ENCODE measurements around the gene MAEL. TPM values are rescaled to one million over a fixed set of nuclear protein-coding genes. Genes with fewer than 3 reads are reported as not detected.

The MAEL gene
- total RNA-seq, 1 experiment from 2014 or later = not detected

DNA sequence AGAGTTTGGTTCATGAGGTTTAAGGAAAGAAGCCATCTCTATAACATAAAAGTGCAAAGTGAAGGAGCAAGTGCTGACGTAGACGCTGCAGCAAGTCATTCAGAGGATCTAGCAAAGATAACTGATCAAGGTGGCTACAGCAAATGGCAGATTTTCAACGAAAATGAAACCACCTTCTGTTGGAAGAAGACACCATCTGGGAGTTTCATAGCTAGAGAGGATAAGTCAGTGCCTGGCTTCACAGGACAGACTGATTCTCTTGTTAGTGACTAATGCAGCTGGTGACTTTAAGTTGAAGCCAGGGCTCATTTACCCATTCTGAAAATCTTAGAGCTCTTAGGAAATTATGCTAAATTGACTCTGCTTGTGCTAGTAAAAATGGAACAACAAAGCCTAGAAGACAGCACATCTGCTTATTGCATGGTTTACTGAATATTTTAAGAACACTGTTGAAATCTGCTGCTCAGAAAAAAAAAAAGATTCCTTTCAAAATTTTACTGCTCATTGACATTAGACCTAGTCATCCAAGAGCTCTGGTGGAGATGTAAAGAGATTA lies 10.5 kb downstream of the MAEL start:
- no peak overlapping the region for H3K27ac ChIP-seq (ENCODE audit: insufficient read length, low read depth, low read length)
- no peak overlapping the region for H2BK5ac ChIP-seq (ENCODE audit: insufficient read length, low read length)
- H2BK15ac ChIP-seq (ENCODE audit: low read depth, low read length) = no peak overlapping the region
- H3K4ac ChIP-seq (ENCODE audit: low read depth, low read length) = no peak overlapping the region
- no peak overlapping the region for H3K4me3 Mint-ChIP-seq
- H2BK120ac ChIP-seq (ENCODE audit: low read depth, low read length, poor library complexity, severe bottlenecking) = no peak overlapping the region
- H3K23me2 ChIP-seq (ENCODE audit: insufficient read length, low read depth, low read length, poor library complexity, severe bottlenecking) = no peaks in the 10 kb centered on the region
- no peaks in the 10 kb centered on the region for H3K4me1 ChIP-seq (ENCODE audit: insufficient read depth, low read length)
- H2BK12ac ChIP-seq (ENCODE audit: insufficient read length, low read depth, low read length) = no peak overlapping the region
- H3K27me3 Mint-ChIP-seq (ENCODE audit: low read depth) = no peaks in the 10 kb centered on the region
- H3K9me3 ChIP-seq (ENCODE audit: control insufficient read depth, low read depth, low read length) = no peaks in the 10 kb centered on the region
- TF ChIP-seq, protein P1, sequence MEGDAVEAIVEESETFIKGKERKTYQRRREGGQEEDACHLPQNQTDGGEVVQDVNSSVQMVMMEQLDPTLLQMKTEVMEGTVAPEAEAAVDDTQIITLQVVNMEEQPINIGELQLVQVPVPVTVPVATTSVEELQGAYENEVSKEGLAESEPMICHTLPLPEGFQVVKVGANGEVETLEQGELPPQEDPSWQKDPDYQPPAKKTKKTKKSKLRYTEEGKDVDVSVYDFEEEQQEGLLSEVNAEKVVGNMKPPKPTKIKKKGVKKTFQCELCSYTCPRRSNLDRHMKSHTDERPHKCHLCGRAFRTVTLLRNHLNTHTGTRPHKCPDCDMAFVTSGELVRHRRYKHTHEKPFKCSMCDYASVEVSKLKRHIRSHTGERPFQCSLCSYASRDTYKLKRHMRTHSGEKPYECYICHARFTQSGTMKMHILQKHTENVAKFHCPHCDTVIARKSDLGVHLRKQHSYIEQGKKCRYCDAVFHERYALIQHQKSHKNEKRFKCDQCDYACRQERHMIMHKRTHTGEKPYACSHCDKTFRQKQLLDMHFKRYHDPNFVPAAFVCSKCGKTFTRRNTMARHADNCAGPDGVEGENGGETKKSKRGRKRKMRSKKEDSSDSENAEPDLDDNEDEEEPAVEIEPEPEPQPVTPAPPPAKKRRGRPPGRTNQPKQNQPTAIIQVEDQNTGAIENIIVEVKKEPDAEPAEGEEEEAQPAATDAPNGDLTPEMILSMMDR (conservative IDR thresholded peaks at IDR 0.05) = no peak
- H3K14ac ChIP-seq (ENCODE audit: insufficient read depth, low read length) = no peak overlapping the region
- H3K23ac ChIP-seq (ENCODE audit: insufficient read length, low read depth, low read length) = no peak overlapping the region
- H2AK5ac ChIP-seq (ENCODE audit: insufficient read length, low read length) = no peak overlapping the region
- no peak overlapping the region for H3K4me2 ChIP-seq (ENCODE audit: insufficient read depth, insufficient read length, low read length)
- H2AFZ ChIP-seq (ENCODE audit: low read length) = no peak overlapping the region
- no peak overlapping the region for H4K5ac ChIP-seq (ENCODE audit: insufficient read length, low read depth, low read length)
- H3K56ac ChIP-seq (ENCODE audit: insufficient read length, low read depth, low read length) = no peak overlapping the region
- WGBS (ENCODE audit: extremely low coverage, insufficient read length, low lambda C conversion rate) = no CpG with 5 or more reads among the region's 3 CpGs
- no peak overlapping the region for H4K91ac ChIP-seq (ENCODE audit: insufficient read length, low read depth, low read length)
- H2BK20ac ChIP-seq (ENCODE audit: low read depth, low read length, poor library complexity, severe bottlenecking) = no peak overlapping the region
- no peak overlapping the region for H3T11ph ChIP-seq (ENCODE audit: low read length)
- H3K79me1 ChIP-seq (ENCODE audit: insufficient read depth, low read depth, low read length, poor library complexity, severe bottlenecking) = no peaks in the 10 kb centered on the region
- H3K79me2 ChIP-seq (ENCODE audit: insufficient read depth, low read length) = no peaks in the 10 kb centered on the region
- H3K27me3 ChIP-seq (ENCODE audit: insufficient read depth, low read length) = no peaks in the 10 kb centered on the region
- H4K20me1 ChIP-seq (ENCODE audit: control insufficient read depth, insufficient read depth, insufficient read length) = no peaks in the 10 kb centered on the region
- peaks cover 0 to 4% (median 1%) of the 10 kb centered on the region in 3 experiments; a peak in 3 of 7 replicates for H3K36me3 Mint-ChIP-seq (ENCODE audit: insufficient read depth in 1 of 3, low read depth in 3 of 3)
- no peak overlapping the region for H3K27ac Mint-ChIP-seq
- no peak overlapping the region for H4K8ac ChIP-seq (replicated peaks; ENCODE audit: insufficient read length, low read depth, low read length)
- H3K4me1 Mint-ChIP-seq = peaks cover 6 to 7% of the 10 kb centered on the region in 2 experiments; a peak in 3 of 4 replicates
- DNase-seq = no peak
- no peak overlapping the region for H3K18ac ChIP-seq (ENCODE audit: insufficient read length, low read depth, low read length)
- no peak overlapping the region for H3K9ac ChIP-seq (ENCODE audit: extremely low read depth, insufficient read length, low read length)
- peaks cover 0 to 6% of the 10 kb centered on the region in 2 experiments; a peak in 2 of 5 replicates for H3K9me3 Mint-ChIP-seq

All from H9 (cell line).